Psoas muscle (tissue), 8 donors: ENCODE data around the gene TECPR2. TPM values are rescaled to one million over a fixed set of nuclear protein-coding genes. Genes with fewer than 3 reads are reported as not detected.
A peak's percentile ranks its signal among the peaks of the same experiment; 100 is the strongest.

Experiments
- ATAC-seq, 4 donors: fragments of 200-7000 bp; cut with Tn5 transposase; one replicate each; pipeline ENCODE4 v1.9.1; 2020; ENCODE audit warnings: moderate library complexity in 3 of 4, mild to moderate bottlenecking in 2 of 4
- DNase-seq, 2 donors: peaks; one replicate each; pipeline ENCODE4 v3.0.0-alpha.2; 2020
- H3K27ac ChIP-seq: fragments of 200-600 bp; one replicate; pipeline ENCODE4 v1.8.0; 2022
- H3K27me3 ChIP-seq, 3 donors: fragments of 200-600 bp in 1 of 3; one replicate each; pipeline versions ENCODE4 v1.6.1 to v1.8.0; 2013 to 2022; ENCODE audit warnings: low read length in 2 of 3, mild to moderate bottlenecking in 2 of 3, moderate library complexity in 1 of 3; ENCODE audit not compliant: insufficient read depth in 3 of 3
- H3K36me3 ChIP-seq, 2 donors: fragments of 200-600 bp in 1 of 2; one replicate each; pipeline versions ENCODE4 v1.6.1 to v1.8.0; 2013 to 2022; ENCODE audit warnings: low read depth in 1 of 2, mild to moderate bottlenecking in 1 of 2, moderate library complexity in 1 of 2; ENCODE audit not compliant: insufficient read depth in 1 of 2
- H3K4me1 ChIP-seq: fragments of 200-600 bp; one replicate; pipeline ENCODE4 v1.8.0; 2022
- H3K4me3 ChIP-seq: fragments of 200-600 bp; one replicate; pipeline ENCODE4 v1.8.0; 2022; ENCODE audit warnings: mild to moderate bottlenecking
- H3K9me3 ChIP-seq: fragments of 200-600 bp; one replicate; pipeline ENCODE4 v1.8.0; 2022
- CTCF ChIP-seq: fragments of 200-600 bp; IDR thresholded peaks from one replicate; pipeline ENCODE4 v1.8.0; 2022; ENCODE audit warnings: antibody characterized with exemption
- WGBS, 3 donors: extraction: QIAGEN DNeasy Blood & Tissue Kit; methylation state at CpG; one replicate each; pipeline versions ENCODE4 v1.1.6 to v1.1.7; 2013; 5-methylcytosine and 5-hydroxymethylcytosine counted together
- intact Hi-C, 2 donors: fragments of 100-400 bp; cut with DNase I; formaldehyde crosslinking; loops; one replicate each; pipeline versions ENCODE4 v1.11.0 to v1.14.2; 2022
- polyA plus RNA-seq, 3 donors: library from polyadenylated mRNA; stranded (reverse); fragments of 200-250 nt; gene quantifications; one replicate each; pipeline ENCODE4 v1.2.3, GENCODE V29; 2013
- total RNA-seq, 4 donors: library from RNA; stranded (reverse); fragmentation: NEBNext Ultra II Directional in 2 of 4; extraction: Animal tissue kit (Norgen Biotek cat#: 25700) in 2 of 4; gene quantifications; one replicate each; pipeline versions ENCODE4 v1.2.1 to v1.2.4, GENCODE V29; 2021 to 2023
- donor health status: healthy with polysubstance abuse.
- donor health status: DM: no; HTN: no; CAD: no; lungs with moderate emphysema.
- donor health status: Bipolar disorder and iron deficiency.
- donor health status: healthy.
- donor health status: DM: yes; HTN: yes; CAD: no.
- donor health status: DM: no; HTN: no; CAD: no.
- donor health status: DM: no; HTN: no; CAD: no.
- donor health status: DM: yes; HTN: yes; CAD: no.

The TECPR2 gene
- total and polyA plus RNA-seq, 7 donors, result 5.7 to 22.5 (median 16.4) TPM

GRCh38 chr14:102316743-102317563 is 45.8 kb upstream of the TECPR2 start:
- peak; percentile 73 for TF ChIP-seq CTCF
- Histone ChIP-seq H3K36me3 (peaks cover 0 to 2% of the 10 kb centered on the region in 2 donors), H3K4me1 (peaks cover 33% of the 10 kb centered on the region), H3K27ac (peak overlapping the region; percentile 99), H3K27me3 (no peaks in the 10 kb centered on the region), H3K4me3 (peak overlapping the region; percentile 70), H3K9me3 (no peaks in the 10 kb centered on the region)
- peak; percentile 72 to 76 (median 74) for ATAC-seq
- intact Hi-C loops, result loop anchor here (5.0 to 10.0 kb wide), 2 partner anchors 230 to 352 kb away; partner anchors contain the start of genes DYNC1H1 (in 2 of the 2) and HSP90AA1 (in 1 of the 2)
- DNase-seq, result peak; percentile 91 to 96
- WGBS, 3 donors, result 1 to 2% (median 1%) methylated on average over 50 to 54 of the region's 54 CpGs

- WGBS, 3 donors, result 24 to 29% (median 24%) methylated on average over 12 of the region's 12 CpGs
- TF ChIP-seq CTCF, result peak; percentile 28
- no peaks in the 10 kb centered on the region for H3K27me3 ChIP-seq
- H3K4me1 ChIP-seq, result peaks cover 33% of the 10 kb centered on the region
- DNase-seq (peak in 1 of 2 donors; percentile 77), ATAC-seq (peak; percentile 64 to 70 (median 67))
- H3K4me3 ChIP-seq, result peak overlapping the region; percentile 70
- H3K9me3 ChIP-seq, result no peaks in the 10 kb centered on the region
- peak overlapping the region; percentile 99 for H3K27ac ChIP-seq
- intact Hi-C loops, result loop anchor here (2.0 to 10.0 kb wide), 3 partner anchors 45 to 353 kb away; partner anchors contain the start of genes DYNC1H1 (in 2 of the 2), CINP (in 1 of the 2), HSP90AA1 (in 1 of the 2) and TECPR2 (in 1 of the 2)
- H3K36me3 ChIP-seq, result peaks cover 0 to 9% of the 10 kb centered on the region in 2 donors
These were observed 45.0 kb upstream of the TECPR2 start for GRCh38 chr14:102317564-102318248.

- ATAC-seq, result no peak
- 62 to 66% (median 65%) methylated on average over 15 of the region's 15 CpGs for WGBS, 3 donors
- DNase-seq, result no peak
- Histone ChIP-seq H3K27ac (peak overlapping the region; percentile 99), H3K9me3 (no peaks in the 10 kb centered on the region), H3K4me3 (peak overlapping the region; percentile 85), H3K36me3 (peaks cover 0 to 10% of the 10 kb centered on the region in 2 donors), H3K4me1 (peaks cover 34% of the 10 kb centered on the region), H3K27me3 (no peaks in the 10 kb centered on the region)
- no peak for TF ChIP-seq CTCF
- intact Hi-C loops, result loop anchor here (2.0 to 10.0 kb wide), 3 partner anchors 44 to 354 kb away; partner anchors contain the start of genes DYNC1H1 (in 2 of the 2), CINP (in 1 of the 2), HSP90AA1 (in 1 of the 2) and TECPR2 (in 1 of the 2)
These were observed 43.9 kb upstream of the TECPR2 start for GRCh38 chr14:102318781-102319276.

- WGBS, 3 donors, result 0 to 1% (median 0%) methylated on average over 38 to 71 of the region's 71 CpGs
These were observed 43.2 kb upstream of the TECPR2 start, which contains the start of gene ZNF839 for GRCh38 chr14:102319351-102320032. Gene ZNF839, plus strand, starts transcription at chr14:102319746. Its CDS starts 20 bp downstream, at chr14:102319766.

More at GRCh38 chr14:102319351-102320032, 43.2 kb upstream of the TECPR2 start, which contains the start of gene ZNF839:
- intact Hi-C loops, result loop anchor here (2.0 to 10.0 kb wide), 4 partner anchors 43 to 355 kb away; partner anchors contain the start of genes DYNC1H1 (in 2 of the 2), CINP (in 1 of the 2), HSP90AA1 (in 1 of the 2) and TECPR2 (in 1 of the 2)
- H3K27me3 ChIP-seq, result no peaks in the 10 kb centered on the region
- DNase-seq, result peak; percentile 94 to 98
- H3K4me1 ChIP-seq, result peaks cover 32% of the 10 kb centered on the region
- no peaks in the 10 kb centered on the region for H3K9me3 ChIP-seq
- H3K4me3 ChIP-seq, result peak within 1 kb of the TSS; percentile 85
- peak; percentile 65 to 66 (median 66) for ATAC-seq
- H3K36me3 ChIP-seq, result peaks cover 0 to 10% of the 10 kb centered on the region in 2 donors
- TF ChIP-seq CTCF, result no peak
- peak within 1 kb of the TSS; percentile 99 for H3K27ac ChIP-seq
